Ovary (tissue), 10 donors: ENCODE data around the gene DPYSL4. TPM values are rescaled to one million over a fixed set of nuclear protein-coding genes. Genes with fewer than 3 reads are reported as not detected.

Experiments used
- DNase-seq, 5 donors: peaks; one replicate each; pipeline ENCODE4 v3.0.0-alpha.2; 2019 to 2020
- H3K27ac ChIP-seq, 2 donors: fragments of 200-600 bp; one replicate each; pipeline versions ENCODE4 v1.5.1 to v1.8.0; 2019 to 2022
- H3K27me3 ChIP-seq: fragments of 200-600 bp; one replicate; pipeline ENCODE4 v1.8.0; 2022
- H3K36me3 ChIP-seq: fragments of 200-600 bp; sonication (generic); one replicate; pipeline ENCODE4 v1.5.1; 2019
- H3K4me1 ChIP-seq: one replicate; pipeline ENCODE4 v1.8.1; 2013; ENCODE audit warnings: mild to moderate bottlenecking, moderate library complexity; ENCODE audit not compliant: insufficient read depth
- H3K4me3 ChIP-seq: fragments of 200-600 bp; sonication (generic); one replicate; pipeline ENCODE4 v1.5.1; 2017
- H3K9me3 ChIP-seq, 2 donors: fragments of 200-600 bp in 1 of 2; sonication (generic) in 1 of 2; one replicate each; pipeline versions ENCODE4 v1.5.1 to v1.8.1; 2013 to 2019; ENCODE audit warnings: mild to moderate bottlenecking in 1 of 2, moderate library complexity in 1 of 2
- CTCF ChIP-seq, 3 donors: fragments of 450-650 bp in 2 of 3; fragments of 200-600 bp in 1 of 3; IDR thresholded peaks; one replicate each; pipeline versions ENCODE4 v1.5.1 to v1.8.0; 2016 to 2022; ENCODE audit warnings: antibody characterized with exemption in 3 of 3, mild to moderate bottlenecking in 1 of 3
- EP300 ChIP-seq: sonication (generic); formaldehyde crosslinking; IDR thresholded peaks from one replicate; pipeline ENCODE4 v1.6.1; 2017; ENCODE audit warnings: antibody characterized with exemption
- POLR2A ChIP-seq: fragments of 450-650 bp; IDR thresholded peaks from one replicate; pipeline ENCODE4 v1.6.1; 2017; ENCODE audit warnings: antibody characterized with exemption, mild to moderate bottlenecking, moderate library complexity
- WGBS, 3 donors: extraction: QIAGEN DNeasy Blood & Tissue Kit in 1 of 3; methylation state at CpG; one replicate each; pipeline versions ENCODE4 v1.1.5 to v1.1.7; 2013 to 2017; 5-methylcytosine and 5-hydroxymethylcytosine counted together
- intact Hi-C, 4 donors: fragments of 100-400 bp; cut with DNase I; formaldehyde crosslinking; loops; one replicate each; pipeline versions ENCODE4 v1.11.0 to v1.15.1; 2022 to 2023
- long read RNA-seq, 3 donors: library from polyadenylated mRNA in 2 of 3; unstranded in 2 of 3; transcript quantifications; one replicate each; pipeline ENCODE4 v2.0.0 and lab custom pipeline, GENCODE V29; 2021 to 2026
- polyA plus RNA-seq, 2 donors: library from polyadenylated mRNA; stranded (reverse); fragments of 200-250 nt in 1 of 2; fragments of 350-450 nt in 1 of 2; fragmentation: Illumina TruSeq in 1 of 2; extraction: RNeasy Lipid Tissue Mini Kit (QIAGEN cat#74804) in 1 of 2; gene quantifications; one replicate each; pipeline ENCODE4 v1.2.3, GENCODE V29; 2013 to 2014
- total RNA-seq, 7 donors: library from RNA; depleted of rRNA in 2 of 7; stranded (reverse); fragments of >200 nt in 2 of 7; fragmentation: NEBNext Ultra II Directional in 3 of 7; extraction: Animal tissue kit (Norgen Biotek cat#: 25700) in 3 of 7; gene quantifications; one replicate each; pipeline versions ENCODE4 v1.1.0 to v1.2.4, GENCODE V29; 2016 to 2023
- donor health status: DM: no; HTN: no; CAD: no; lungs with moderate emphysema.
- donor health status: DM: no; HTN: no; CAD: no.
- donor health status: Bipolar disorder and iron deficiency.
- donor health status: DM: yes; HTN: yes; CAD: no.
- donor health status: DM: no; HTN: no; CAD: no.
- donor health status: DM: yes; HTN: yes; CAD: no.

Gene DPYSL4
- 1 to 10 TPM in 5 of 7 donors, under 1 TPM in 2; 0.33 to 7.0 (median 1.7) TPM for total RNA-seq
- polyA plus RNA-seq, result 1 to 10 TPM in 1 of 2 donors, under 1 TPM in 1; 0.27 to 5.4 TPM
- long read RNA-seq, donor 1, transcript DPYSL4-201 (14 exons, 2,729 nt), result major isoform, 7 of 13 reads
- long read RNA-seq, donor 1, partial matches to known transcripts, result 3 of 13 reads
- long read RNA-seq, donor 1, other reads (novel, unspliced or antisense), result 3 of 13 reads
- long read RNA-seq, donor 2, partial matches to known transcripts, result 0 of 1 reads
- long read RNA-seq, donor 2, other reads (novel, unspliced or antisense), result 0 of 1 reads
- long read RNA-seq, donor 3, partial matches to known transcripts, result 3 of 4 reads
- long read RNA-seq, donor 3, other reads (novel, unspliced or antisense), result 0 of 4 reads

GRCh38 chr10:132186488-132187429, at the start of gene DPYSL4:
TSS of gene DPYSL4 (plus strand) at chr10:132186948. CDS start at chr10:132187064, 116 bp downstream.
- WGBS, 3 donors, result 1% methylated on average over 39 to 109 of the region's 109 CpGs
- Histone ChIP-seq H3K27me3 (peaks cover 5% of the 10 kb centered on the region), H3K4me3 (peak within 1 kb of the TSS; percentile 33), H3K27ac (no peak within 1 kb of the TSS), H3K4me1 (peaks cover 6% of the 10 kb centered on the region), H3K36me3 (no peaks in the 10 kb centered on the region), H3K9me3 (no peaks in the 10 kb centered on the region)
- intact Hi-C loops, result no loop called here
- DNase-seq, result peak in 1 of 5 donors; percentile 52
- no peak for TF ChIP-seq CTCF (IDR thresholded peaks at IDR 0.05)
- TF ChIP-seq POLR2A, result no peak
- no peak for TF ChIP-seq EP300

- Histone ChIP-seq H3K27me3 (no peaks in the 10 kb centered on the region), H3K36me3 (no peaks in the 10 kb centered on the region), H3K4me3 (no peak overlapping the region), H3K9me3 (no peaks in the 10 kb centered on the region), H3K4me1 (peaks cover 1% of the 10 kb centered on the region), H3K27ac (no peak overlapping the region)
- DNase-seq, result peak in 1 of 5 donors; percentile 28
- WGBS, 3 donors, result 92 to 94% (median 94%) methylated on average over 40 of the region's 40 CpGs
- no peak for TF ChIP-seq POLR2A
- no peak for TF ChIP-seq EP300
- TF ChIP-seq CTCF (IDR thresholded peaks at IDR 0.05), result no peak
- intact Hi-C loops, result no loop called here
Observed at GRCh38 chr10:132137111-132138072, 49.4 kb upstream of the DPYSL4 start.

- Histone ChIP-seq H3K27ac (no peak overlapping the region), H3K9me3 (no peaks in the 10 kb centered on the region), H3K4me3 (no peak overlapping the region), H3K36me3 (no peaks in the 10 kb centered on the region), H3K27me3 (no peaks in the 10 kb centered on the region), H3K4me1 (peaks cover 6% of the 10 kb centered on the region)
- DNase-seq, result peak in 2 of 5 donors; percentile 17 to 20
- TF ChIP-seq POLR2A (no peak), EP300 (no peak), CTCF (IDR thresholded peaks at IDR 0.05) (no peak)
- WGBS, 3 donors, result 94 to 95% (median 95%) methylated on average over 40 of the region's 40 CpGs
- intact Hi-C loops, result no loop called here
Observed at GRCh38 chr10:132138133-132138532, 48.6 kb upstream of the DPYSL4 start.

- Histone ChIP-seq H3K9me3 (no peaks in the 10 kb centered on the region), H3K4me3 (no peak overlapping the region), H3K27ac (no peak overlapping the region), H3K4me1 (peaks cover 6% of the 10 kb centered on the region), H3K36me3 (no peaks in the 10 kb centered on the region), H3K27me3 (no peaks in the 10 kb centered on the region)
- peak in 1 of 5 donors; percentile 20 for DNase-seq
- intact Hi-C loops, result no loop called here
- TF ChIP-seq CTCF (IDR thresholded peaks at IDR 0.05) (no peak), POLR2A (no peak), EP300 (no peak)
- 84 to 89% (median 86%) methylated on average over 12 of the region's 12 CpGs for WGBS, 3 donors
Observed at GRCh38 chr10:132138596-132138995, 48.2 kb upstream of the DPYSL4 start.
